K562 (cell line): ENCODE measurements around the gene SMIM21.

ENCODE experiments used
- CTCF ChIP-seq, 3 experiments: IDR thresholded peaks in 2 of 3; conservative IDR thresholded peaks in 1 of 3; 2 replicates each; pipeline ENCODE4 v1.5.1; 2011 to 2012; ENCODE audit warnings: low read length in 3 of 3, mild to moderate bottlenecking in 3 of 3, control low read depth in 2 of 3, improper control_type of control experiment in 1 of 3, inconsistent platforms in 1 of 3, low read depth in 1 of 3, mixed read lengths in 1 of 3, moderate library complexity in 1 of 3; ENCODE audit not compliant: insufficient read depth in 2 of 3
- E4F1 ChIP-seq: fragments of 250-450 bp; sonication (Bioruptor Pico); IDR thresholded peaks from 2 replicates; pipeline ENCODE4 v1.5.0; 2021; ENCODE audit warnings: mild to moderate bottlenecking, borderline replicate concordance
- ESRRA ChIP-seq: fragments of 450-650 bp; IDR thresholded peaks from 2 replicates; pipeline ENCODE4 v1.6.1; 2014; ENCODE audit warnings: low read depth, mild to moderate bottlenecking, moderate library complexity, borderline replicate concordance
- FOXK1 ChIP-seq: sonication (generic); formaldehyde crosslinking; IDR thresholded peaks from 2 replicates; pipeline ENCODE4 v1.8.0; 2022; ENCODE audit warnings: missing genetic modification reagents, mild to moderate bottlenecking, borderline replicate concordance
- MYC ChIP-seq, 2 experiments: fragments of 250-450 bp in 1 of 2; sonication (Bioruptor Pico) in 1 of 2; IDR thresholded peaks; 2 replicates each; pipeline versions ENCODE4 v1.5.1 to v1.6.1; 2012 to 2021; ENCODE audit warnings: low read depth in 2 of 2, borderline replicate concordance in 1 of 2, improper control_type of control experiment in 1 of 2, low read length in 1 of 2, mild to moderate bottlenecking in 1 of 2, moderate library complexity in 1 of 2
- POLR2AphosphoS5 ChIP-seq: IDR thresholded peaks from 2 replicates; pipeline ENCODE4 v1.6.1; 2011; ENCODE audit warnings: mild to moderate bottlenecking, low read depth, low read length, moderate library complexity; ENCODE audit not compliant: control insufficient read depth, insufficient read depth
- ZBTB17 ChIP-seq: fragments of 450-650 bp; formaldehyde crosslinking; IDR thresholded peaks from 2 replicates; pipeline ENCODE4 v1.4.0; 2020; ENCODE audit warnings: mild to moderate bottlenecking
- ZNF592 ChIP-seq: fragments of 450-650 bp; IDR thresholded peaks from 2 replicates; pipeline ENCODE4 v1.6.1; 2017; ENCODE audit warnings: antibody characterized with exemption, mild to moderate bottlenecking
- TF ChIP-seq, protein P1 (sequence below): sonication (generic); formaldehyde crosslinking; IDR thresholded peaks from 2 replicates; pipeline ENCODE4 v1.8.0; 2022; ENCODE audit warnings: mild to moderate bottlenecking, missing genetic modification reagents

DNA sequence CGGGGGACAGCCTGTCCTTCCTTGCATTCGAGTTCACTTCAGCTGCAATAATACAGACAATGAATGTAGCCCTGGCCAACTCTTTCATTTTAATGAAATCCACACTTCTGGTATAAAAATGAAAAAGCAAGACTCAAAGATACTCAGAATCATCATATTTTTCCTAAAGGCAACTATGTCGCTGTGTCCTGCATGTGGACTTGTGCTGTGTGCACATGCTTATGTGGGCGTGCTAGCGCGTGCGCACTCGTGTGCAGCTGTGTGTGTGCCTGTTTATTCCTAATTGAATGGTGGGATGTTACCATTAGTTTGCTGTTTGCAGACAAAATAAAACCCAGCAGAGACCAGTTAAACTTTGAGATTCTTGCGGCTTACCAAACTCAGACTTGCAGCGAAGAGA is 49.6 kb downstream of the SMIM21 start:
- TF ChIP-seq ESRRA (no peak), MYC (IDR thresholded peaks at IDR 0.05; ENCODE audit: low read depth, low read length) (no peak), MYC (CRISPR knock-in tag; IDR thresholded peaks at IDR 0.05; ENCODE audit: borderline replicate concordance, low read depth) (no peak), ZBTB17 (CRISPR knock-in tag) (no peak), E4F1 (CRISPR knock-in tag) (no peak), FOXK1 (CRISPR knock-in tag) (no peak), ZNF592 (no peak), POLR2AphosphoS5 (no peak), CTCF (IDR thresholded peaks at IDR 0.05 in 2 of 3, conservative IDR thresholded peaks at IDR 0.05 in 1 of 3; ENCODE audit: insufficient read depth in 2 of 3, low read depth in 1 of 3, low read length in 3 of 3) (no peak)
- TF ChIP-seq, protein P1, sequence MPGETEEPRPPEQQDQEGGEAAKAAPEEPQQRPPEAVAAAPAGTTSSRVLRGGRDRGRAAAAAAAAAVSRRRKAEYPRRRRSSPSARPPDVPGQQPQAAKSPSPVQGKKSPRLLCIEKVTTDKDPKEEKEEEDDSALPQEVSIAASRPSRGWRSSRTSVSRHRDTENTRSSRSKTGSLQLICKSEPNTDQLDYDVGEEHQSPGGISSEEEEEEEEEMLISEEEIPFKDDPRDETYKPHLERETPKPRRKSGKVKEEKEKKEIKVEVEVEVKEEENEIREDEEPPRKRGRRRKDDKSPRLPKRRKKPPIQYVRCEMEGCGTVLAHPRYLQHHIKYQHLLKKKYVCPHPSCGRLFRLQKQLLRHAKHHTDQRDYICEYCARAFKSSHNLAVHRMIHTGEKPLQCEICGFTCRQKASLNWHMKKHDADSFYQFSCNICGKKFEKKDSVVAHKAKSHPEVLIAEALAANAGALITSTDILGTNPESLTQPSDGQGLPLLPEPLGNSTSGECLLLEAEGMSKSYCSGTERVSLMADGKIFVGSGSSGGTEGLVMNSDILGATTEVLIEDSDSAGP (CRISPR knock-in tag), result no peak
